Measurements from ENCODE around the gene TPRG1.

The TPRG1 gene

GRCh38 chr3:189232790-189233189 lies 61.0 kb downstream of the TPRG1 start:
- DNase-seq (ENCODE audit: low read depth) = no peak

- DNase-seq (ENCODE audit: low read depth) = no peak
These were observed 61.6 kb downstream of the TPRG1 start for GRCh38 chr3:189233225-189233858.

GRCh38 chr3:189235214-189235613 lies 63.4 kb downstream of the TPRG1 start:
- DNase-seq (ENCODE audit: low read depth) = no peak

- no peak for DNase-seq (ENCODE audit: low read depth)
These were observed 64.6 kb downstream of the TPRG1 start for GRCh38 chr3:189236352-189236751.

GRCh38 chr3:189237526-189237925 lies 65.8 kb downstream of the TPRG1 start:
- no peak for DNase-seq (ENCODE audit: low read depth)

- DNase-seq (ENCODE audit: low read depth) = no peak
These were observed 66.3 kb downstream of the TPRG1 start for GRCh38 chr3:189238071-189238470.

GRCh38 chr3:189239616-189240015 lies 67.8 kb downstream of the TPRG1 start:
- no peak for DNase-seq (ENCODE audit: low read depth)

- DNase-seq (ENCODE audit: low read depth) = no peak
These were observed 78.2 kb downstream of the TPRG1 start for GRCh38 chr3:189249987-189250386.

GRCh38 chr3:189258261-189258660 lies 86.5 kb downstream of the TPRG1 start:
- no peak for DNase-seq (ENCODE audit: low read depth)

GRCh38 chr3:189260556-189261493 lies 89.1 kb downstream of the TPRG1 start:
- no peak for DNase-seq (ENCODE audit: low read depth)

GRCh38 chr3:189262746-189263145 lies 91.0 kb downstream of the TPRG1 start:
- DNase-seq (ENCODE audit: low read depth) = no peak

- no peak for DNase-seq (ENCODE audit: low read depth)
These were observed 96.3 kb downstream of the TPRG1 start for GRCh38 chr3:189267981-189268613.

GRCh38 chr3:189269365-189269764 lies 97.6 kb downstream of the TPRG1 start:
- no peak for DNase-seq (ENCODE audit: low read depth)

GRCh38 chr3:189270248-189270832 lies 98.6 kb downstream of the TPRG1 start:
- DNase-seq (ENCODE audit: low read depth) = peak; percentile 2

GRCh38 chr3:189272500-189273119 lies 100.8 kb downstream of the TPRG1 start:
- no peak for DNase-seq (ENCODE audit: low read depth)

GRCh38 chr3:189273736-189274135 lies 102.0 kb downstream of the TPRG1 start:
- DNase-seq (ENCODE audit: low read depth) = no peak

GRCh38 chr3:189275182-189275581 lies 103.4 kb downstream of the TPRG1 start:
- DNase-seq (ENCODE audit: low read depth) = no peak

GRCh38 chr3:189275852-189276251 lies 104.1 kb downstream of the TPRG1 start:
- no peak for DNase-seq (ENCODE audit: low read depth)

- no peak for DNase-seq (ENCODE audit: low read depth)
These were observed 104.9 kb downstream of the TPRG1 start for GRCh38 chr3:189276444-189277219.

GRCh38 chr3:189277711-189278110 lies 105.9 kb downstream of the TPRG1 start:
- DNase-seq (ENCODE audit: low read depth) = no peak

GRCh38 chr3:189278221-189278620 lies 106.5 kb downstream of the TPRG1 start:
- DNase-seq (ENCODE audit: low read depth) = no peak
